HepG2 (cell line): Measurements from ENCODE around the gene PWP1. TPM values are rescaled to one million over a fixed set of nuclear protein-coding genes. Genes with fewer than 3 reads are reported as not detected.
A peak's percentile ranks its signal among the peaks of the same experiment; 100 is the strongest.

Experiments
- BCL3 ChIP-seq: sonication (generic); formaldehyde crosslinking; IDR thresholded peaks from 2 replicates; pipeline ENCODE4 v1.5.1; 2020; ENCODE audit warnings: mild to moderate bottlenecking, missing genetic modification reagents, moderate library complexity
- FOXP4 ChIP-seq: sonication (generic); formaldehyde crosslinking; IDR thresholded peaks from 2 replicates; pipeline ENCODE4 v1.4.0; 2020; ENCODE audit warnings: missing genetic modification reagents
- HDAC6 ChIP-seq: fragments of 200-600 bp; sonication (generic); IDR thresholded peaks from 2 replicates; pipeline ENCODE4 v1.7.0; 2017; ENCODE audit warnings: mild to moderate bottlenecking, antibody characterized with exemption, low read length, low read depth
- MXD3 ChIP-seq: IDR thresholded peaks from 2 replicates; pipeline ENCODE4 v1.6.1; 2016; ENCODE audit warnings: mild to moderate bottlenecking, missing biosample characterization, missing genetic modification reagents
- PBX3 ChIP-seq: sonication (generic); formaldehyde crosslinking; IDR thresholded peaks from 2 replicates; pipeline ENCODE4 v1.8.1; 2023; ENCODE audit warnings: missing genetic modification reagents, inconsistent platforms, borderline replicate concordance
- RELA ChIP-seq: sonication (generic); formaldehyde crosslinking; IDR thresholded peaks from 2 replicates; pipeline ENCODE4 v1.4.0; 2020; ENCODE audit warnings: missing genetic modification reagents
- RNF219 ChIP-seq: sonication (generic); formaldehyde crosslinking; IDR thresholded peaks from 2 replicates; pipeline ENCODE4 v1.5.0; 2020; ENCODE audit warnings: mild to moderate bottlenecking, missing genetic modification reagents
- SALL1 ChIP-seq: sonication (generic); formaldehyde crosslinking; IDR thresholded peaks from 2 replicates; pipeline ENCODE4 v1.8.0; 2022; ENCODE audit warnings: mild to moderate bottlenecking, missing genetic modification reagents
- TCF12 ChIP-seq, 2 experiments: fragments of 450-650 bp in 1 of 2; sonication (generic) in 1 of 2; formaldehyde crosslinking in 1 of 2; IDR thresholded peaks; 2 replicates each; pipeline versions ENCODE4 v1.6.1 to v1.8.0; 2017 to 2022; ENCODE audit warnings: antibody characterized with exemption in 1 of 2, mild to moderate bottlenecking in 1 of 2, missing genetic modification reagents in 1 of 2, moderate library complexity in 1 of 2
- TIGD3 ChIP-seq: sonication (generic); formaldehyde crosslinking; IDR thresholded peaks from 2 replicates; pipeline ENCODE4 v1.5.1; 2020; ENCODE audit warnings: mild to moderate bottlenecking, missing genetic modification reagents, borderline replicate concordance
- XBP1 ChIP-seq: sonication (generic); formaldehyde crosslinking; IDR thresholded peaks from 2 replicates; pipeline ENCODE4 v1.5.0; 2020; ENCODE audit warnings: missing genetic modification reagents
- ZMYM4 ChIP-seq: sonication (generic); formaldehyde crosslinking; IDR thresholded peaks from 2 replicates; pipeline ENCODE4 v1.8.1; 2023; ENCODE audit warnings: mild to moderate bottlenecking, missing genetic modification reagents
- ZNF468 ChIP-seq: sonication (generic); formaldehyde crosslinking; IDR thresholded peaks from 2 replicates; pipeline ENCODE4 v1.8.0; 2022; ENCODE audit warnings: mild to moderate bottlenecking, moderate library complexity, missing genetic modification reagents
- ZNF510 ChIP-seq: sonication (generic); formaldehyde crosslinking; IDR thresholded peaks from 2 replicates; pipeline ENCODE4 v1.4.0; 2020; ENCODE audit warnings: low read depth, mild to moderate bottlenecking, missing genetic modification reagents
- ZNF605 ChIP-seq: sonication (generic); formaldehyde crosslinking; IDR thresholded peaks from 2 replicates; pipeline ENCODE4 v1.8.0; 2022; ENCODE audit warnings: mild to moderate bottlenecking, missing genetic modification reagents
- ZNF709 ChIP-seq: sonication (generic); formaldehyde crosslinking; IDR thresholded peaks from 2 replicates; pipeline ENCODE4 v1.5.0; 2020; ENCODE audit warnings: mild to moderate bottlenecking, missing genetic modification reagents
- ZNF788 ChIP-seq: sonication (generic); formaldehyde crosslinking; IDR thresholded peaks from 2 replicates; pipeline ENCODE4 v1.5.0; 2020; ENCODE audit warnings: mild to moderate bottlenecking, missing genetic modification reagents, borderline replicate concordance
- ZNF816 ChIP-seq: sonication (generic); formaldehyde crosslinking; IDR thresholded peaks from 2 replicates; pipeline ENCODE4 v1.8.0; 2022; ENCODE audit warnings: missing genetic modification reagents, mild to moderate bottlenecking, borderline replicate concordance
- ZNF883 ChIP-seq: sonication (generic); formaldehyde crosslinking; IDR thresholded peaks from 2 replicates; pipeline ENCODE4 v1.5.1; 2020; ENCODE audit warnings: mild to moderate bottlenecking, missing genetic modification reagents; ENCODE audit errors: not compliant biosample characterization
- polyA plus RNA-seq, 8 experiments: library from polyadenylated mRNA; depleted of rRNA in 3 of 8; stranded (reverse) in 7 of 8; unstranded in 1 of 8; fragments of >200 nt; fragmentation: Illumina TruSeq in 4 of 8; extraction: Trizol in 4 of 8; gene quantifications; 2 replicates each; pipeline versions ENCODE4 v1.2.1 to v1.2.3, GENCODE V29; 2011 to 2016; ENCODE audit warnings: low read depth in 4 of 8, missing spikeins in 1 of 8, mixed read lengths in 1 of 8; ENCODE audit not compliant: insufficient read depth in 1 of 8
- total RNA-seq, 5 experiments: library from RNA; depleted of rRNA; stranded (reverse); fragments of >200 nt; fragmentation: Illumina TruSeq; extraction: Trizol; gene quantifications; 2 replicates each; pipeline ENCODE4 v1.2.3, GENCODE V29; 2016; ENCODE audit warnings: low read depth in 1 of 5

The PWP1 gene
- total and polyA plus RNA-seq, 2 of the 13 experiments (the other 11 are each of a cell fraction or from before 2014, with no cell fraction given): 65.9 to 70.2 TPM

GRCh38 chr12:107685360-107686248 lies at the start of gene PWP1 (continued):
- TF ChIP-seq ZNF709 (CRISPR knock-in tag) (peak; percentile 80; the same call in 1 of the 2 replicates), ZNF510 (CRISPR knock-in tag) (no peak), TCF12 (IDR thresholded peaks at IDR 0.05) (no peak), TCF12 (CRISPR knock-in tag; IDR thresholded peaks at IDR 0.05) (peak; percentile 84; the same call in 1 of the 2 replicates), MXD3 (CRISPR knock-in tag) (peak; percentile 90; the same call in 1 of the 2 replicates), RELA (CRISPR knock-in tag) (no peak), SALL1 (CRISPR knock-in tag) (peak; percentile 96), PBX3 (CRISPR knock-in tag) (no peak), ZNF883 (CRISPR knock-in tag) (peak; percentile 82), BCL3 (CRISPR knock-in tag) (peak; percentile 86), FOXP4 (CRISPR knock-in tag) (no peak; the same call in 1 of the 2 replicates), XBP1 (peak; percentile 71), ZNF788 (peak; percentile 89; the same call in 1 of the 2 replicates), HDAC6 (no peak), TIGD3 (peak; percentile 84; the same call in 1 of the 2 replicates), RNF219 (CRISPR knock-in tag) (no peak), ZNF468 (CRISPR knock-in tag) (no peak), ZMYM4 (CRISPR knock-in tag) (peak; percentile 91), ZNF816 (CRISPR knock-in tag) (no peak; the same call in 1 of the 2 replicates), ZNF605 (peak; percentile 74)
